Lung (tissue), 12 donors: ENCODE results near the gene RNF126. TPM values are rescaled to one million over a fixed set of nuclear protein-coding genes. Genes with fewer than 3 reads are reported as not detected.

Experiments used
- ATAC-seq: fragments of 200-7000 bp; cut with Tn5 transposase; one replicate; pipeline ENCODE4 v1.9.1; 2020; ENCODE audit warnings: moderate number of reproducible peaks; ENCODE audit not compliant: insufficient read depth, low FRiP score
- DNase-seq, 3 donors: peaks; one replicate each; pipeline ENCODE4 v3.0.0-alpha.2; 2013 to 2017
- H3K27ac ChIP-seq, 2 donors: one replicate each; pipeline ENCODE4 v1.5.1; 2013; ENCODE audit warnings: mild to moderate bottlenecking in 2 of 2, moderate library complexity in 2 of 2, control low read depth in 1 of 2, inconsistent platforms in 1 of 2, low read depth in 1 of 2, low read length in 1 of 2
- H3K27me3 ChIP-seq, 3 donors: one replicate each; pipeline ENCODE4 v1.5.1; 2013; ENCODE audit warnings: low read length in 2 of 3; ENCODE audit not compliant: control insufficient read depth in 3 of 3, insufficient read depth in 3 of 3
- H3K36me3 ChIP-seq, 4 donors: one replicate each; pipeline ENCODE4 v1.5.1; 2013; ENCODE audit warnings: low read length in 4 of 4, mild to moderate bottlenecking in 1 of 4, moderate library complexity in 1 of 4; ENCODE audit not compliant: control insufficient read depth in 4 of 4, insufficient read depth in 4 of 4
- H3K4me1 ChIP-seq, 5 donors: one replicate each; pipeline ENCODE4 v1.5.1; 2013; ENCODE audit warnings: low read length in 5 of 5, mild to moderate bottlenecking in 2 of 5, moderate library complexity in 1 of 5; ENCODE audit not compliant: control insufficient read depth in 5 of 5, insufficient read depth in 5 of 5
- H3K4me3 ChIP-seq: one replicate; pipeline ENCODE4 v1.5.1; 2013; ENCODE audit warnings: mild to moderate bottlenecking, control low read depth, moderate library complexity
- H3K9ac ChIP-seq, 2 donors: one replicate each; pipeline ENCODE4 v1.5.1; 2013; ENCODE audit warnings: low read length in 2 of 2, control low read depth in 1 of 2; ENCODE audit not compliant: insufficient read depth in 1 of 2
- H3K9me3 ChIP-seq, 4 donors: one replicate each; pipeline ENCODE4 v1.5.1; 2013; ENCODE audit warnings: low read length in 3 of 4, mild to moderate bottlenecking in 1 of 4, moderate library complexity in 1 of 4; ENCODE audit not compliant: control insufficient read depth in 4 of 4, insufficient read depth in 3 of 4
- WGBS, 2 donors: extraction: QIAGEN DNeasy Blood & Tissue Kit; methylation state at CpG; one replicate each; pipeline ENCODE4 v1.1.7; 2013; 5-methylcytosine and 5-hydroxymethylcytosine counted together
- polyA plus RNA-seq, 2 donors: library from polyadenylated mRNA; stranded (reverse); fragments of 200-250 nt; gene quantifications; one replicate each; pipeline ENCODE4 v1.2.1, GENCODE V29; 2013
- total RNA-seq, 2 donors: library from RNA; depleted of rRNA in 1 of 2; stranded (reverse); fragments of >200 nt in 1 of 2; gene quantifications; one replicate each; pipeline ENCODE4 v1.2.1, GENCODE V29; 2014 to 2021
- TF ChIP-seq, protein P1 (sequence below): IDR thresholded peaks from 2 replicates; pipeline ENCODE4 v1.5.1; 2012; ENCODE audit warnings: mild to moderate bottlenecking; ENCODE audit errors: control extremely low read depth, extremely low read depth
- donor health status: control.
- donor health status: control.
- donor health status: Bipolar disorder and iron deficiency.
- donor health status: healthy.
- donor health status: DM: yes; HTN: yes; CAD: no.

RNF126 gene
- total and polyA plus RNA-seq, 4 donors: 18.1 to 46.2 (median 37.1) TPM

GRCh38 chr19:618247-618619 is 44.8 kb downstream of the RNF126 start:
- Histone ChIP-seq H3K4me1 (peaks cover 0 to 6% (median 0%) of the 10 kb centered on the region in 5 donors), H3K36me3 (peaks cover 0 to 59% (median 10%) of the 10 kb centered on the region in 4 donors), H3K27ac (no peak overlapping the region), H3K4me3 (no peak overlapping the region), H3K9ac (no peak overlapping the region), H3K9me3 (peaks cover 0 to 13% (median 0%) of the 10 kb centered on the region in 4 donors), H3K27me3 (peaks cover 0 to 7% (median 3%) of the 10 kb centered on the region in 3 donors)
- TF ChIP-seq, protein P1, sequence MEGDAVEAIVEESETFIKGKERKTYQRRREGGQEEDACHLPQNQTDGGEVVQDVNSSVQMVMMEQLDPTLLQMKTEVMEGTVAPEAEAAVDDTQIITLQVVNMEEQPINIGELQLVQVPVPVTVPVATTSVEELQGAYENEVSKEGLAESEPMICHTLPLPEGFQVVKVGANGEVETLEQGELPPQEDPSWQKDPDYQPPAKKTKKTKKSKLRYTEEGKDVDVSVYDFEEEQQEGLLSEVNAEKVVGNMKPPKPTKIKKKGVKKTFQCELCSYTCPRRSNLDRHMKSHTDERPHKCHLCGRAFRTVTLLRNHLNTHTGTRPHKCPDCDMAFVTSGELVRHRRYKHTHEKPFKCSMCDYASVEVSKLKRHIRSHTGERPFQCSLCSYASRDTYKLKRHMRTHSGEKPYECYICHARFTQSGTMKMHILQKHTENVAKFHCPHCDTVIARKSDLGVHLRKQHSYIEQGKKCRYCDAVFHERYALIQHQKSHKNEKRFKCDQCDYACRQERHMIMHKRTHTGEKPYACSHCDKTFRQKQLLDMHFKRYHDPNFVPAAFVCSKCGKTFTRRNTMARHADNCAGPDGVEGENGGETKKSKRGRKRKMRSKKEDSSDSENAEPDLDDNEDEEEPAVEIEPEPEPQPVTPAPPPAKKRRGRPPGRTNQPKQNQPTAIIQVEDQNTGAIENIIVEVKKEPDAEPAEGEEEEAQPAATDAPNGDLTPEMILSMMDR: no peak
- DNase-seq (no peak), ATAC-seq (no peak)
- WGBS, 2 donors: 94 to 96% methylated on average over 19 of the region's 19 CpGs

DNA sequence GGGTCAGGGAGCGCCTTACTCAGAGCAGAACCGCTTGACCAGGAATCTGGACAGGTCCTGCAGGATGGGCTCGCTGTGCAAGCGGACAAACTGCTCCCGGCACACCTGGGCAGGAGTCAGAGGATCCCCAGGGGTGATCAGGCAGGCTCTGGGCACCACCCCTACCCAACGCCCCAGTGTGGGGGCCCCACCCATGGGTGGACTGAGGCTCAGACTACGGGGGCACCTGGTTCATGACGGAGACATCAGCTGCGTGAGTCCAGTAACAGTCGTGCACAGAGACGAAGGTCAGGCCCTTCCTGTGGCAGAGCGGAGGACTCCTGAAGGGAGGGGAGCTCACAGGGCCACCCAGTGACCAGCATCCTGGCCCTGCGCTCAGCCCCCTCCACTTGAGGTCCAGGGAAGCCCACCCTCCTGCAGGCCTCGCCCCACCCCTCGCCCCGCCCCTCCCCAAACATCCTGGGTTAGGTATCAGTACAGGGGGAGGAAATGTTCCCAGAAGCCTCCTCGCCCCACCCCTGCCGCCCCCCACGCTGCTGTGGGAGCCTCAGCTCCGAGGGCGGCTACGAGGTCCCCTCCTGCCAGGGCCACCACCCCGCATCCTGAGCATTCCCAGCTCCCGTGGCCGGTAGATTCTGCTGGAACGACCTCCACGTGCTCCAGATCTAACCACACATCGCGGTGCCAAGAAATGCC is 45.3 kb downstream of the RNF126 start:
- H3K9me3 ChIP-seq: peaks cover 0 to 11% (median 0%) of the 10 kb centered on the region in 4 donors
- DNase-seq: no peak
- peaks cover 0 to 6% (median 0%) of the 10 kb centered on the region in 5 donors for H3K4me1 ChIP-seq
- no peak overlapping the region for H3K27ac ChIP-seq
- ATAC-seq: no peak
- H3K27me3 ChIP-seq: peaks cover 0 to 7% (median 3%) of the 10 kb centered on the region in 3 donors
- 91 to 92% methylated on average over 29 of the region's 29 CpGs for WGBS, 2 donors
- no peak overlapping the region for H3K4me3 ChIP-seq
- H3K36me3 ChIP-seq: peaks cover 0 to 54% (median 10%) of the 10 kb centered on the region in 4 donors
- TF ChIP-seq, protein P1: no peak
- H3K9ac ChIP-seq: no peak overlapping the region

GRCh38 chr19:616747-617526 is 46.1 kb downstream of the RNF126 start:
- H3K4me3 ChIP-seq: no peak overlapping the region
- peaks cover 0 to 11% (median 0%) of the 10 kb centered on the region in 4 donors for H3K9me3 ChIP-seq
- TF ChIP-seq, protein P1: no peak
- H3K36me3 ChIP-seq: peaks cover 0 to 46% (median 10%) of the 10 kb centered on the region in 4 donors
- no peak for DNase-seq
- H3K27me3 ChIP-seq: peaks cover 0 to 7% (median 3%) of the 10 kb centered on the region in 3 donors
- no peak for ATAC-seq
- H3K9ac ChIP-seq: no peak overlapping the region
- WGBS, 2 donors: 87 to 88% methylated on average over 41 to 58 of the region's 58 CpGs
- H3K27ac ChIP-seq: no peak overlapping the region
- H3K4me1 ChIP-seq: peaks cover 0 to 6% (median 0%) of the 10 kb centered on the region in 5 donors
